ENCODE results near the gene ISM1.

DNA sequence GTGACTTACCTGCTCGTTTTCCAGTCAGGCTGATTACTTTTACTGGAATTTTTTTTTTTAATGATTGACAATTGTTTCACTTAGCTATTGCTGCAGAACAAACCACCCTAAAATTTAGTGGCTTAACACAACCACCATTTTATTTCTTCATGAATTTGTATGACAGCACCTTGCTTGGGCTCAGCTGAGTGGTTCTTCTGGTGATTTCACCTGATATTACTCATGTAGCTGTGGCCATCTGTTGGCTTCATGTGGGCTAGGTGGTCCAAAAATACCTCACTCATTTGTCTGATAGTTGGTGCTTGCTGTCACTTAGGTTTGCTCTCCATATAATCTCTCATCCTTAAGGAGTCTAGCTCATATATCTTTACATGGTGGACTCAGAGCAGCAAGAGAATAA lies 5.3 kb downstream of the ISM1 start:
- TF ChIP-seq, protein P1, sequence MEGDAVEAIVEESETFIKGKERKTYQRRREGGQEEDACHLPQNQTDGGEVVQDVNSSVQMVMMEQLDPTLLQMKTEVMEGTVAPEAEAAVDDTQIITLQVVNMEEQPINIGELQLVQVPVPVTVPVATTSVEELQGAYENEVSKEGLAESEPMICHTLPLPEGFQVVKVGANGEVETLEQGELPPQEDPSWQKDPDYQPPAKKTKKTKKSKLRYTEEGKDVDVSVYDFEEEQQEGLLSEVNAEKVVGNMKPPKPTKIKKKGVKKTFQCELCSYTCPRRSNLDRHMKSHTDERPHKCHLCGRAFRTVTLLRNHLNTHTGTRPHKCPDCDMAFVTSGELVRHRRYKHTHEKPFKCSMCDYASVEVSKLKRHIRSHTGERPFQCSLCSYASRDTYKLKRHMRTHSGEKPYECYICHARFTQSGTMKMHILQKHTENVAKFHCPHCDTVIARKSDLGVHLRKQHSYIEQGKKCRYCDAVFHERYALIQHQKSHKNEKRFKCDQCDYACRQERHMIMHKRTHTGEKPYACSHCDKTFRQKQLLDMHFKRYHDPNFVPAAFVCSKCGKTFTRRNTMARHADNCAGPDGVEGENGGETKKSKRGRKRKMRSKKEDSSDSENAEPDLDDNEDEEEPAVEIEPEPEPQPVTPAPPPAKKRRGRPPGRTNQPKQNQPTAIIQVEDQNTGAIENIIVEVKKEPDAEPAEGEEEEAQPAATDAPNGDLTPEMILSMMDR (IDR thresholded peaks at IDR 0.05; ENCODE audit: insufficient read depth, low read length): no peak
- TF ChIP-seq POLR2AphosphoS5 (IDR thresholded peaks at IDR 0.05; ENCODE audit: low read depth): no peak

Measured in HL-60 (cell line).